A549 (cell line): ENCODE measurements around the gene TBX10.
"Not testable (repeated sequence)": the region's sequence is repeated elsewhere in the genome, so short reads cannot be mapped to it uniquely, and the experiment has no call there.

Experiments
- BHLHE40 ChIP-seq: IDR thresholded peaks from 2 replicates; pipeline ENCODE4 v1.6.1; 2012; ENCODE audit warnings: low read depth, low read length, inconsistent platforms
- CHD2 ChIP-seq: fragments of 150-350 bp; IDR thresholded peaks from 2 replicates; pipeline ENCODE4 v1.6.1; 2014; ENCODE audit warnings: low read length; ENCODE audit not compliant: partially characterized antibody
- CTCF ChIP-seq: fragments of >200 bp; sonication (Bioruptor Twin); formaldehyde crosslinking; IDR thresholded peaks from 3 replicates; pipeline ENCODE4 v1.5.1; 2016
- E2F6 ChIP-seq: IDR thresholded peaks from 2 replicates; pipeline ENCODE4 v1.6.1; 2012; ENCODE audit warnings: low read depth, borderline replicate concordance
- EHMT2 ChIP-seq: fragments of 200-600 bp; sonication (generic); IDR thresholded peaks from 2 replicates; pipeline ENCODE4 v1.6.1; 2016; ENCODE audit warnings: antibody characterized with exemption, low read depth, mild to moderate bottlenecking, moderate library complexity
- ELK1 ChIP-seq: fragments of 150-350 bp; IDR thresholded peaks from 2 replicates; pipeline ENCODE4 v1.6.1; 2014; ENCODE audit warnings: low read depth, mild to moderate bottlenecking, low read length
- EP300 ChIP-seq, 2 experiments: fragments of >200 bp; sonication (Bioruptor Twin); formaldehyde crosslinking; IDR thresholded peaks; 2 replicates in 1 of 2; 3 replicates in 1 of 2; pipeline ENCODE4 v1.6.1; 2016 to 2017
- HMGXB4 ChIP-seq: fragments of 250-450 bp; sonication (Bioruptor Pico); IDR thresholded peaks from 2 replicates; pipeline ENCODE4 v1.5.0; 2021; ENCODE audit warnings: mild to moderate bottlenecking, moderate library complexity, borderline replicate concordance
- POLR2A ChIP-seq: IDR thresholded peaks from 2 replicates; pipeline ENCODE4 v1.6.1; 2012; ENCODE audit warnings: mild to moderate bottlenecking, low read length
- RAD21 ChIP-seq, 2 experiments: fragments of >200 bp in 1 of 2; sonication (Bioruptor Twin) in 1 of 2; formaldehyde crosslinking in 1 of 2; IDR thresholded peaks in 1 of 2; conservative IDR thresholded peaks in 1 of 2; 2 replicates in 1 of 2; 3 replicates in 1 of 2; pipeline ENCODE4 v1.6.1; 2012 to 2018; ENCODE audit warnings: inconsistent platforms in 1 of 2
- RARB ChIP-seq: fragments of 250-450 bp; sonication (Bioruptor Pico); IDR thresholded peaks from 2 replicates; pipeline ENCODE4 v1.8.0; 2021; ENCODE audit warnings: mild to moderate bottlenecking, moderate library complexity
- ZFP36 ChIP-seq: fragments of 450-650 bp; IDR thresholded peaks from 2 replicates; pipeline ENCODE4 v1.6.1; 2014; ENCODE audit warnings: borderline replicate concordance; ENCODE audit not compliant: partially characterized antibody

- not testable (repeated sequence) for TF ChIP-seq EP300 (IDR thresholded peaks at IDR 0.05); ELK1; CTCF; POLR2A; E2F6; HMGXB4 (CRISPR knock-in tag); RAD21 (conservative IDR thresholded peaks at IDR 0.05 in 1 of 2, IDR thresholded peaks at IDR 0.05 in 1 of 2); EHMT2; CHD2; BHLHE40; ZFP36; RARB
Measured at GRCh38 chr11:67597458-67597857, 42.1 kb downstream of the TBX10 start.
